K562 (cell line): ENCODE measurements around the gene DPT. TPM values are rescaled to one million over a fixed set of nuclear protein-coding genes. Genes with fewer than 3 reads are reported as not detected.

Source experiments
- ATAC-seq: fragments of 200-7000 bp; cut with Tn5 transposase; 3 replicates; pipeline ENCODE4 v1.9.1; 2020; ENCODE audit warnings: moderate library complexity
- BruUV-seq: library from RNA; stranded (reverse); fragments of 400-500 nt; replicated peaks from 2 replicates; lab custom pipeline; 2021; lab: Mats Ljungman, UMichigan
- CTCF ChIA-PET: fragments of 300-600 bp; formaldehyde crosslinking; extraction: SDS; loops from one replicate; lab custom pipeline; 2021; ENCODE audit warnings: low intra/inter-chr PET ratio; lab: Yijun Ruan, JAX
- POLR2A ChIA-PET: fragments of 300-600, 350-650 bp; sonication (Branson Sonifier 250); formaldehyde crosslinking; extraction: SDS; loops from one replicate; lab custom pipeline; 2021; ENCODE audit warnings: antibody characterized with exemption, inconsistent platforms; lab: Yijun Ruan, JAX
- DNase-seq, 4 experiments: peaks; one replicate each; pipeline versions ENCODE4 v3.0.0 to v3.0.0-alpha.2; 2011 to 2018; ENCODE audit warnings: low spot score in 3 of 4, mixed read lengths in 3 of 4; ENCODE audit errors: extremely low read depth in 1 of 4
- FAIRE-seq: peaks from 2 replicates; lab custom pipeline; 2011; peaks lifted over from hg19 to GRCh38; lab: Jason Lieb, UNC
- H2AFZ ChIP-seq: 2 replicates; pipeline ENCODE4 v1.6.0; 2011; ENCODE audit warnings: low read depth, low read length, control low read depth, inconsistent platforms
- H3K27ac ChIP-seq: fragments of 200-600 bp; 3 replicates; pipeline ENCODE4 v1.8.0; 2011; ENCODE audit warnings: low read depth, mild to moderate bottlenecking, control low read depth, inconsistent platforms, low read length, moderate library complexity, mixed read lengths; ENCODE audit errors: extremely low read depth
- H3K27me3 ChIP-seq, 2 experiments: fragments of 300-600 bp in 1 of 2; 2 replicates in 1 of 2; 3 replicates in 1 of 2; pipeline versions ENCODE4 v1.6.0 to v1.8.0; 2011; ENCODE audit warnings: inconsistent platforms in 2 of 2, low read length in 2 of 2, mild to moderate bottlenecking in 1 of 2, mixed read lengths in 1 of 2, moderate library complexity in 1 of 2; ENCODE audit not compliant: control insufficient read depth in 2 of 2, insufficient read depth in 2 of 2
- H3K36me3 ChIP-seq: fragments of 300-600 bp; 3 replicates; pipeline ENCODE4 v1.8.0; 2011; ENCODE audit warnings: mild to moderate bottlenecking, low read length, inconsistent platforms; ENCODE audit not compliant: control insufficient read depth, insufficient read depth
- H3K4me1 ChIP-seq, 2 experiments: fragments of 200-600 bp in 1 of 2; replicated peaks in 1 of 2; 2 replicates in 1 of 2; 3 replicates in 1 of 2; pipeline versions ENCODE4 v1.5.1 to v1.8.0; 2011; ENCODE audit warnings: inconsistent platforms in 2 of 2, low read length in 2 of 2, mild to moderate bottlenecking in 1 of 2, mixed read lengths in 1 of 2, moderate library complexity in 1 of 2; ENCODE audit not compliant: control insufficient read depth in 2 of 2, insufficient read depth in 2 of 2
- H3K4me2 ChIP-seq: 2 replicates; pipeline ENCODE4 v1.6.1; 2011; ENCODE audit warnings: low read length, control low read depth, inconsistent platforms, mixed read lengths; ENCODE audit not compliant: insufficient read depth
- H3K4me3 ChIP-seq: fragments of 200-600 bp; sonication (generic), shearing (Covaris generic); 2 replicates; pipeline ENCODE4 v1.5.1; 2016; ENCODE audit warnings: control low read depth, inconsistent platforms
- H3K79me2 ChIP-seq: fragments of 200-600 bp; 3 replicates; pipeline ENCODE4 v1.8.0; 2011; ENCODE audit warnings: low read length, inconsistent platforms; ENCODE audit not compliant: control insufficient read depth, insufficient read depth
- H3K9ac ChIP-seq, 2 experiments: 2 replicates each; pipeline versions ENCODE4 v1.6.0 to v1.6.1; 2011; ENCODE audit warnings: low read depth in 2 of 2, low read length in 2 of 2, control low read depth in 1 of 2, inconsistent platforms in 1 of 2, mild to moderate bottlenecking in 1 of 2, mixed read lengths in 1 of 2; ENCODE audit not compliant: insufficient read depth in 1 of 2
- H3K9me1 ChIP-seq: one replicate; pipeline ENCODE4 v1.6.0; 2011; ENCODE audit warnings: inconsistent platforms, mild to moderate bottlenecking, low read length, moderate library complexity; ENCODE audit not compliant: control insufficient read depth, insufficient read depth
- H3K9me3 ChIP-seq: replicated peaks from 2 replicates; pipeline ENCODE4 v1.5.1; 2011; ENCODE audit warnings: low read depth, low read length, inconsistent platforms; ENCODE audit not compliant: control insufficient read depth, insufficient read depth
- H4K20me1 ChIP-seq: replicated peaks from 2 replicates; pipeline ENCODE4 v1.6.1; 2011; ENCODE audit warnings: low read length, inconsistent platforms, mixed read lengths; ENCODE audit not compliant: control insufficient read depth, insufficient read depth
- GATA2 ChIP-seq: sonication (generic); formaldehyde crosslinking; IDR thresholded peaks from 2 replicates; pipeline ENCODE4 v1.4.0; 2020; ENCODE audit warnings: mild to moderate bottlenecking, missing genetic modification reagents
- KLF6 ChIP-seq: fragments of 250-450 bp; sonication (Bioruptor Pico); IDR thresholded peaks from 2 replicates; pipeline ENCODE4 v1.4.0; 2020; ENCODE audit warnings: mild to moderate bottlenecking, moderate library complexity, borderline replicate concordance
- PHF20 ChIP-seq: fragments of 450-650 bp; IDR thresholded peaks from 2 replicates; pipeline ENCODE4 v1.6.1; 2018; ENCODE audit not compliant: partially characterized antibody
- TCFL5 ChIP-seq: fragments of 250-450 bp; sonication (Bioruptor Pico); conservative IDR thresholded peaks from 2 replicates; pipeline ENCODE4 v1.6.1; 2021; ENCODE audit warnings: mild to moderate bottlenecking, moderate library complexity, matching md5 sums
- USF2 ChIP-seq: sonication (generic); formaldehyde crosslinking; IDR thresholded peaks from 2 replicates; pipeline ENCODE4 v1.5.0; 2020; ENCODE audit warnings: missing genetic modification reagents
- ZBED1 ChIP-seq: IDR thresholded peaks from 2 replicates; pipeline ENCODE4 v1.6.1; 2014
- ZNF133 ChIP-seq: fragments of 250-450 bp; sonication (Bioruptor Pico); IDR thresholded peaks from 2 replicates; pipeline ENCODE4 v1.4.0; 2020; ENCODE audit warnings: mild to moderate bottlenecking
- ZNF239 ChIP-seq: fragments of 250-450 bp; sonication (Bioruptor Pico); IDR thresholded peaks from 2 replicates; pipeline ENCODE4 v1.4.0; 2020; ENCODE audit warnings: mild to moderate bottlenecking
- WGBS: fragments of 100-300 bp; shearing (Covaris generic); methylation state at CpG from one replicate; pipeline ENCODE4 v1.1.6; 2016; ENCODE audit warnings: low coverage, mixed read lengths; ENCODE audit not compliant: insufficient coverage; ENCODE audit errors: missing lambda C conversion rate; 5-methylcytosine and 5-hydroxymethylcytosine counted together
- in situ Hi-C: fragments of 300-500 bp; cut with MboI; formaldehyde crosslinking; loops from 4 replicates; pipeline ENCODE4 v1.15.0; 2018; ENCODE audit warnings: inconsistent platforms, mixed read lengths
- intact Hi-C: fragments of 100-400 bp; cut with micrococcal nuclease; formaldehyde crosslinking; loops from 2 replicates; pipeline ENCODE4 v1.14.2; 2022
- polyA plus RNA-seq, 8 experiments: library from polyadenylated mRNA; depleted of rRNA in 4 of 8; stranded (reverse) in 5 of 8; unstranded in 3 of 8; fragments of >200 nt; fragmentation: Nextera tagmentation in 2 of 8; fragmentation: Illumina TruSeq in 1 of 8; extraction: Ambion mirVana in 2 of 8; extraction: Trizol in 1 of 8; gene quantifications; 2 replicates each; pipeline versions ENCODE4 v1.2.1 to v1.2.3, GENCODE V29; 2011 to 2014; ENCODE audit warnings: inconsistent platforms in 1 of 8, missing spikeins in 1 of 8
- total RNA-seq, 7 experiments: library from RNA; depleted of rRNA in 6 of 7; stranded (reverse); fragments of >200 nt in 6 of 7; fragmentation: Illumina TruSeq in 2 of 7; extraction: Trizol in 2 of 7; gene quantifications; 2 replicates each; pipeline versions ENCODE4 v1.2.1 to v1.2.3, GENCODE V29; 2011 to 2021; ENCODE audit warnings: low replicate concordance in 1 of 7

DPT gene
- total and polyA plus RNA-seq, 9 of the 15 experiments (the other 6 are each of a cell fraction or from before 2014, with no cell fraction given), result not detected

- no peaks in the 10 kb centered on the region for H4K20me1 ChIP-seq
- H2AFZ ChIP-seq, result no peak overlapping the region
- H3K27ac ChIP-seq, result no peak overlapping the region
- no peaks in the 10 kb centered on the region for H3K9me1 ChIP-seq
- CTCF ChIA-PET, result no interaction called here
- TF ChIP-seq ZNF239 (CRISPR knock-in tag) (no peak), KLF6 (CRISPR knock-in tag) (no peak)
- in situ Hi-C loops (no loop called here), intact Hi-C loops (no loop called here)
- H3K9me3 ChIP-seq, result no peaks in the 10 kb centered on the region
- POLR2A ChIA-PET, result interaction anchor here (0.6 kb wide), 1 partner anchor 449 kb away, joined by 3 read pairs; no protein-coding TSS in a partner anchor
- BruUV-seq, result no TSS peak
- H3K4me3 ChIP-seq, result no peak overlapping the region
- H3K9ac ChIP-seq, result no peak overlapping the region
- H3K36me3 ChIP-seq, result no peaks in the 10 kb centered on the region
- no peak overlapping the region for H3K4me2 ChIP-seq
- DNase-seq (no peak), FAIRE-seq (no peak), ATAC-seq (no peak)
- no peaks in the 10 kb centered on the region for H3K27me3 ChIP-seq
- no peaks in the 10 kb centered on the region for H3K79me2 ChIP-seq
- no peaks in the 10 kb centered on the region for H3K4me1 ChIP-seq
Observed at GRCh38 chr1:168671782-168672181, 57.2 kb downstream of the DPT start.

- CTCF ChIA-PET, result no interaction called here
- no peak overlapping the region for H3K4me3 ChIP-seq
- no peak for ATAC-seq
- no peak overlapping the region for H3K9ac ChIP-seq
- intact Hi-C loops (no loop called here), in situ Hi-C loops (no loop called here)
- no peaks in the 10 kb centered on the region for H3K36me3 ChIP-seq
- H4K20me1 ChIP-seq, result no peaks in the 10 kb centered on the region
- POLR2A ChIA-PET, result interaction anchor here (1.5 kb wide), 1 partner anchor 12 kb away, joined by 3 read pairs; no protein-coding TSS in a partner anchor
- H2AFZ ChIP-seq, result no peak overlapping the region
- no peak for DNase-seq
- H3K27ac ChIP-seq, result no peak overlapping the region
- no TSS peak for BruUV-seq
- no peaks in the 10 kb centered on the region for H3K9me1 ChIP-seq
- no peak for FAIRE-seq
- no peak overlapping the region for H3K4me2 ChIP-seq
- no peaks in the 10 kb centered on the region for H3K4me1 ChIP-seq
- WGBS, result 0% methylated on average over 1 of the region's 1 CpG
- no peaks in the 10 kb centered on the region for H3K27me3 ChIP-seq
- no peaks in the 10 kb centered on the region for H3K9me3 ChIP-seq
- no peaks in the 10 kb centered on the region for H3K79me2 ChIP-seq
- TF ChIP-seq USF2 (CRISPR knock-in tag), result no peak
- no peak for TF ChIP-seq TCFL5 (CRISPR knock-in tag)
- TF ChIP-seq GATA2 (CRISPR knock-in tag), result no peak
- TF ChIP-seq PHF20, result no peak
- TF ChIP-seq ZNF133 (CRISPR knock-in tag), result no peak
- TF ChIP-seq ZBED1, result no peak
Observed at GRCh38 chr1:168665975-168666374, 63.0 kb downstream of the DPT start.
